ENCODE results near the gene CPNE6. TPM values are rescaled to one million over a fixed set of nuclear protein-coding genes. Genes with fewer than 3 reads are reported as not detected.

CPNE6 gene
- total RNA-seq, 6 donors from 2014 or later: not detected

GRCh38 chr14:24121210-24121609 is 49.8 kb downstream of the CPNE6 start:
- H3K9me3 ChIP-seq: no peaks in the 10 kb centered on the region
- no peak overlapping the region for H3K27ac ChIP-seq
- no peak overlapping the region for H3K4me3 ChIP-seq
- 96 to 100% methylated on average over 4 to 8 of the region's 8 CpGs for WGBS, 2 donors
- no peak for TF ChIP-seq EP300 (IDR thresholded peaks at IDR 0.05)
- TF ChIP-seq, protein P1, sequence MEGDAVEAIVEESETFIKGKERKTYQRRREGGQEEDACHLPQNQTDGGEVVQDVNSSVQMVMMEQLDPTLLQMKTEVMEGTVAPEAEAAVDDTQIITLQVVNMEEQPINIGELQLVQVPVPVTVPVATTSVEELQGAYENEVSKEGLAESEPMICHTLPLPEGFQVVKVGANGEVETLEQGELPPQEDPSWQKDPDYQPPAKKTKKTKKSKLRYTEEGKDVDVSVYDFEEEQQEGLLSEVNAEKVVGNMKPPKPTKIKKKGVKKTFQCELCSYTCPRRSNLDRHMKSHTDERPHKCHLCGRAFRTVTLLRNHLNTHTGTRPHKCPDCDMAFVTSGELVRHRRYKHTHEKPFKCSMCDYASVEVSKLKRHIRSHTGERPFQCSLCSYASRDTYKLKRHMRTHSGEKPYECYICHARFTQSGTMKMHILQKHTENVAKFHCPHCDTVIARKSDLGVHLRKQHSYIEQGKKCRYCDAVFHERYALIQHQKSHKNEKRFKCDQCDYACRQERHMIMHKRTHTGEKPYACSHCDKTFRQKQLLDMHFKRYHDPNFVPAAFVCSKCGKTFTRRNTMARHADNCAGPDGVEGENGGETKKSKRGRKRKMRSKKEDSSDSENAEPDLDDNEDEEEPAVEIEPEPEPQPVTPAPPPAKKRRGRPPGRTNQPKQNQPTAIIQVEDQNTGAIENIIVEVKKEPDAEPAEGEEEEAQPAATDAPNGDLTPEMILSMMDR (IDR thresholded peaks at IDR 0.05): no peak
- TF ChIP-seq POLR2AphosphoS5 (IDR thresholded peaks at IDR 0.05): no peak
- TF ChIP-seq POLR2A (IDR thresholded peaks at IDR 0.05): no peak
- peaks cover 38 to 76% (median 65%) of the 10 kb centered on the region in 4 donors for H3K36me3 ChIP-seq
- no peaks in the 10 kb centered on the region for H3K27me3 ChIP-seq
- DNase-seq (no peak), ATAC-seq (ENCODE audit: low FRiP score in 2 of 2) (no peak)
- H3K4me1 ChIP-seq: peaks cover 6 to 11% (median 9%) of the 10 kb centered on the region in 4 donors

- 98 to 100% methylated on average over 4 of the region's 4 CpGs for WGBS, 2 donors
- TF ChIP-seq POLR2A (IDR thresholded peaks at IDR 0.05): no peak
- no peak for TF ChIP-seq POLR2AphosphoS5 (IDR thresholded peaks at IDR 0.05)
- TF ChIP-seq EP300 (IDR thresholded peaks at IDR 0.05): no peak
- TF ChIP-seq, protein P1 (IDR thresholded peaks at IDR 0.05): no peak
- no peaks in the 10 kb centered on the region for H3K27me3 ChIP-seq
- DNase-seq: no peak
- H3K9me3 ChIP-seq: no peaks in the 10 kb centered on the region
- no peaks in the 10 kb centered on the region for H3K4me1 ChIP-seq
- no peak overlapping the region for H3K4me3 ChIP-seq
- H3K36me3 ChIP-seq: peaks cover 38 to 70% (median 61%) of the 10 kb centered on the region in 4 donors
- ATAC-seq (ENCODE audit: low FRiP score in 2 of 2): no peak
- no peak overlapping the region for H3K27ac ChIP-seq
Observed at GRCh38 chr14:24122416-24122815, 51.1 kb downstream of the CPNE6 start.

- Histone ChIP-seq H3K36me3 (peaks cover 38 to 65% (median 58%) of the 10 kb centered on the region in 4 donors), H3K4me3 (no peak overlapping the region), H3K27me3 (no peaks in the 10 kb centered on the region), H3K4me1 (no peaks in the 10 kb centered on the region), H3K27ac (no peak overlapping the region), H3K9me3 (no peaks in the 10 kb centered on the region)
- DNase-seq (no peak), ATAC-seq (ENCODE audit: low FRiP score in 2 of 2) (no peak)
- no peak for TF ChIP-seq EP300 (IDR thresholded peaks at IDR 0.05)
- TF ChIP-seq POLR2A (IDR thresholded peaks at IDR 0.05): no peak
- TF ChIP-seq, protein P1 (IDR thresholded peaks at IDR 0.05): no peak
- no peak for TF ChIP-seq POLR2AphosphoS5 (IDR thresholded peaks at IDR 0.05)
- WGBS, 2 donors: 91% methylated on average over 8 of the region's 8 CpGs
Observed at GRCh38 chr14:24122898-24123297, 51.5 kb downstream of the CPNE6 start.

GRCh38 chr14:24123424-24124417 is 52.4 kb downstream of the CPNE6 start:
- H3K27ac ChIP-seq: no peak overlapping the region
- WGBS, 2 donors: 86% methylated on average over 9 of the region's 9 CpGs
- ATAC-seq (ENCODE audit: low FRiP score in 2 of 2): peak in 1 of 2 donors; percentile 28
- no peaks in the 10 kb centered on the region for H3K4me1 ChIP-seq
- H3K27me3 ChIP-seq: no peaks in the 10 kb centered on the region
- DNase-seq: no peak
- TF ChIP-seq EP300 (IDR thresholded peaks at IDR 0.05) (no peak), POLR2A (IDR thresholded peaks at IDR 0.05) (no peak), POLR2AphosphoS5 (IDR thresholded peaks at IDR 0.05) (no peak)
- TF ChIP-seq, protein P1 (IDR thresholded peaks at IDR 0.05): no peak
- H3K4me3 ChIP-seq: no peak overlapping the region
- H3K36me3 ChIP-seq: peaks cover 38 to 57% (median 50%) of the 10 kb centered on the region in 4 donors
- H3K9me3 ChIP-seq: no peaks in the 10 kb centered on the region

All from upper lobe of left lung (tissue), 6 donors.